NB4 (cell line): ENCODE data around the gene DEF6.

Experiments
- MYC ChIP-seq: IDR thresholded peaks from 2 replicates; pipeline ENCODE4 v1.6.1; 2011; ENCODE audit warnings: low read depth, low read length
- POLR2A ChIP-seq: IDR thresholded peaks from 2 replicates; pipeline ENCODE4 v1.6.1; 2011; ENCODE audit warnings: mild to moderate bottlenecking; ENCODE audit not compliant: insufficient read length; ENCODE audit errors: extremely low read depth
- TF ChIP-seq, protein P1 (sequence below): IDR thresholded peaks from one replicate; pipeline ENCODE4 v1.5.1; 2012; ENCODE audit warnings: low read depth, low read length
- TF ChIP-seq, protein P2 (sequence below): IDR thresholded peaks from 2 replicates; pipeline ENCODE4 v1.6.1; 2011; ENCODE audit warnings: low read depth, low read length

DNA sequence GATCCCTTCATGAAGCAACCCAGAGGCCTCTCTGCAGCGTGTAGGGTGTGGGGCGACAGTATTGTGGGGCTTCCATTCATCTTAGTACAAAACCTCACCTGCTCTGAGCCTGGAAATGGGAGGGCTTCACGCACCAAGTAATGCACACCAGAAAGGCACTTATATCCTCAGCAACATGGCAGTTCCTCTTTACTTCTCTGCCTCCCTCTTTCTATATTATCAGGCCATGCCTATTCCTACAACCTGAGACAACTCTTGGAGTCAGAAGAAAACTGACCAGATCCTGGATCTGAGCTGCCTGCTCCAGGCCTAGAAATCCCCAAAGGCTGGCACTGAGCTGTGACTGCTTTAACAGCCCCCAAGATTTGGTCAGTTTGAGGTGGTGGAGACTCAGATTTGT lies 45.7 kb upstream of the DEF6 start:
- TF ChIP-seq, protein P1, sequence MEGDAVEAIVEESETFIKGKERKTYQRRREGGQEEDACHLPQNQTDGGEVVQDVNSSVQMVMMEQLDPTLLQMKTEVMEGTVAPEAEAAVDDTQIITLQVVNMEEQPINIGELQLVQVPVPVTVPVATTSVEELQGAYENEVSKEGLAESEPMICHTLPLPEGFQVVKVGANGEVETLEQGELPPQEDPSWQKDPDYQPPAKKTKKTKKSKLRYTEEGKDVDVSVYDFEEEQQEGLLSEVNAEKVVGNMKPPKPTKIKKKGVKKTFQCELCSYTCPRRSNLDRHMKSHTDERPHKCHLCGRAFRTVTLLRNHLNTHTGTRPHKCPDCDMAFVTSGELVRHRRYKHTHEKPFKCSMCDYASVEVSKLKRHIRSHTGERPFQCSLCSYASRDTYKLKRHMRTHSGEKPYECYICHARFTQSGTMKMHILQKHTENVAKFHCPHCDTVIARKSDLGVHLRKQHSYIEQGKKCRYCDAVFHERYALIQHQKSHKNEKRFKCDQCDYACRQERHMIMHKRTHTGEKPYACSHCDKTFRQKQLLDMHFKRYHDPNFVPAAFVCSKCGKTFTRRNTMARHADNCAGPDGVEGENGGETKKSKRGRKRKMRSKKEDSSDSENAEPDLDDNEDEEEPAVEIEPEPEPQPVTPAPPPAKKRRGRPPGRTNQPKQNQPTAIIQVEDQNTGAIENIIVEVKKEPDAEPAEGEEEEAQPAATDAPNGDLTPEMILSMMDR = no peak
- TF ChIP-seq, protein P2, sequence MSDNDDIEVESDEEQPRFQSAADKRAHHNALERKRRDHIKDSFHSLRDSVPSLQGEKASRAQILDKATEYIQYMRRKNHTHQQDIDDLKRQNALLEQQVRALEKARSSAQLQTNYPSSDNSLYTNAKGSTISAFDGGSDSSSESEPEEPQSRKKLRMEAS = no peak
- TF ChIP-seq POLR2A (no peak), MYC (no peak)
